Parathyroid adenoma (tissue), 2 donors: ENCODE data around the gene PTGES3L.

ENCODE experiments used
- H2AFZ ChIP-seq: fragments of 300-600 bp; sonication (generic); one replicate; pipeline ENCODE4 v1.7.0; 2017; ENCODE audit warnings: antibody characterized with exemption, mild to moderate bottlenecking
- H3K27ac ChIP-seq: fragments of 300-600 bp; sonication (generic); one replicate; pipeline ENCODE4 v1.7.0; 2017
- H3K27me3 ChIP-seq: fragments of 300-600 bp; sonication (generic); one replicate; pipeline ENCODE4 v1.7.0; 2017; ENCODE audit warnings: low read length; ENCODE audit not compliant: control insufficient read depth, insufficient read depth
- H3K36me3 ChIP-seq: fragments of 300-600 bp; sonication (generic); one replicate; pipeline ENCODE4 v1.7.0; 2017; ENCODE audit warnings: low read length; ENCODE audit not compliant: control insufficient read depth, insufficient read depth
- H3K4me1 ChIP-seq: fragments of 300-600 bp; sonication (generic); one replicate; pipeline ENCODE4 v1.7.0; 2017; ENCODE audit warnings: control low read depth
- H3K4me2 ChIP-seq: fragments of 300-600 bp; sonication (generic); one replicate; pipeline ENCODE4 v1.7.0; 2017; ENCODE audit warnings: low read length
- H3K4me3 ChIP-seq: fragments of 300-600 bp; sonication (generic); one replicate; pipeline ENCODE4 v1.7.0; 2017; ENCODE audit warnings: low read depth, low read length
- H3K79me2 ChIP-seq: fragments of 300-600 bp; sonication (generic); one replicate; pipeline ENCODE4 v1.7.0; 2017; ENCODE audit warnings: control low read depth
- H3K9ac ChIP-seq: fragments of 300-600 bp; sonication (generic); one replicate; pipeline ENCODE4 v1.7.0; 2017; ENCODE audit warnings: mild to moderate bottlenecking
- H3K9me3 ChIP-seq: fragments of 300-600 bp; sonication (generic); one replicate; pipeline ENCODE4 v1.7.0; 2017; ENCODE audit warnings: low read length; ENCODE audit not compliant: control insufficient read depth
- TF ChIP-seq, protein P1 (sequence below): fragments of 300-600 bp; sonication (generic); IDR thresholded peaks from one replicate; pipeline ENCODE4 v1.7.0; 2017; ENCODE audit warnings: antibody characterized with exemption, mild to moderate bottlenecking
- donor health status: primary hyperparathyroidism.

Gene PTGES3L

GRCh38 chr17:43025766-43026537 is 46.1 kb upstream of the PTGES3L start:
- Histone ChIP-seq H3K79me2 (no peaks in the 10 kb centered on the region), H3K36me3 (no peaks in the 10 kb centered on the region), H3K27me3 (no peaks in the 10 kb centered on the region), H3K9me3 (no peaks in the 10 kb centered on the region), H3K9ac (no peak overlapping the region), H3K4me2 (no peak overlapping the region), H3K4me1 (no peaks in the 10 kb centered on the region), H3K4me3 (peak overlapping the region; percentile 46), H3K27ac (no peak overlapping the region), H2AFZ (peak overlapping the region; percentile 95)
- TF ChIP-seq, protein P1, sequence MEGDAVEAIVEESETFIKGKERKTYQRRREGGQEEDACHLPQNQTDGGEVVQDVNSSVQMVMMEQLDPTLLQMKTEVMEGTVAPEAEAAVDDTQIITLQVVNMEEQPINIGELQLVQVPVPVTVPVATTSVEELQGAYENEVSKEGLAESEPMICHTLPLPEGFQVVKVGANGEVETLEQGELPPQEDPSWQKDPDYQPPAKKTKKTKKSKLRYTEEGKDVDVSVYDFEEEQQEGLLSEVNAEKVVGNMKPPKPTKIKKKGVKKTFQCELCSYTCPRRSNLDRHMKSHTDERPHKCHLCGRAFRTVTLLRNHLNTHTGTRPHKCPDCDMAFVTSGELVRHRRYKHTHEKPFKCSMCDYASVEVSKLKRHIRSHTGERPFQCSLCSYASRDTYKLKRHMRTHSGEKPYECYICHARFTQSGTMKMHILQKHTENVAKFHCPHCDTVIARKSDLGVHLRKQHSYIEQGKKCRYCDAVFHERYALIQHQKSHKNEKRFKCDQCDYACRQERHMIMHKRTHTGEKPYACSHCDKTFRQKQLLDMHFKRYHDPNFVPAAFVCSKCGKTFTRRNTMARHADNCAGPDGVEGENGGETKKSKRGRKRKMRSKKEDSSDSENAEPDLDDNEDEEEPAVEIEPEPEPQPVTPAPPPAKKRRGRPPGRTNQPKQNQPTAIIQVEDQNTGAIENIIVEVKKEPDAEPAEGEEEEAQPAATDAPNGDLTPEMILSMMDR: no peak

- Histone ChIP-seq H3K4me3 (peak overlapping the region; percentile 46), H3K9me3 (no peaks in the 10 kb centered on the region), H3K4me1 (no peaks in the 10 kb centered on the region), H3K36me3 (no peaks in the 10 kb centered on the region), H3K27ac (peak overlapping the region; percentile 15), H3K9ac (no peak overlapping the region), H3K79me2 (no peaks in the 10 kb centered on the region), H3K27me3 (no peaks in the 10 kb centered on the region), H2AFZ (peak overlapping the region; percentile 95), H3K4me2 (peak overlapping the region; percentile 66)
- TF ChIP-seq, protein P1: no peak
Measured at GRCh38 chr17:43025290-43025657, 45.4 kb upstream of the PTGES3L start.

GRCh38 chr17:43024407-43025289 is 44.8 kb upstream of the PTGES3L start, which contains the start of gene RND2:
Gene RND2 (plus strand): TSS chr17:43025231. CDS start chr17:43025348, 117 bp downstream.
- peak within 1 kb of the TSS; percentile 99 for H3K4me2 ChIP-seq
- H3K27me3 ChIP-seq: no peaks in the 10 kb centered on the region
- peak within 1 kb of the TSS; percentile 83 for H3K4me3 ChIP-seq
- no peaks in the 10 kb centered on the region for H3K4me1 ChIP-seq
- no peaks in the 10 kb centered on the region for H3K36me3 ChIP-seq
- peak within 1 kb of the TSS; percentile 95 for H2AFZ ChIP-seq
- peak within 1 kb of the TSS; percentile 73 for H3K27ac ChIP-seq
- H3K79me2 ChIP-seq: no peaks in the 10 kb centered on the region
- no peaks in the 10 kb centered on the region for H3K9me3 ChIP-seq
- H3K9ac ChIP-seq: no peak within 1 kb of the TSS
- TF ChIP-seq, protein P1: peak; percentile 82

DNA sequence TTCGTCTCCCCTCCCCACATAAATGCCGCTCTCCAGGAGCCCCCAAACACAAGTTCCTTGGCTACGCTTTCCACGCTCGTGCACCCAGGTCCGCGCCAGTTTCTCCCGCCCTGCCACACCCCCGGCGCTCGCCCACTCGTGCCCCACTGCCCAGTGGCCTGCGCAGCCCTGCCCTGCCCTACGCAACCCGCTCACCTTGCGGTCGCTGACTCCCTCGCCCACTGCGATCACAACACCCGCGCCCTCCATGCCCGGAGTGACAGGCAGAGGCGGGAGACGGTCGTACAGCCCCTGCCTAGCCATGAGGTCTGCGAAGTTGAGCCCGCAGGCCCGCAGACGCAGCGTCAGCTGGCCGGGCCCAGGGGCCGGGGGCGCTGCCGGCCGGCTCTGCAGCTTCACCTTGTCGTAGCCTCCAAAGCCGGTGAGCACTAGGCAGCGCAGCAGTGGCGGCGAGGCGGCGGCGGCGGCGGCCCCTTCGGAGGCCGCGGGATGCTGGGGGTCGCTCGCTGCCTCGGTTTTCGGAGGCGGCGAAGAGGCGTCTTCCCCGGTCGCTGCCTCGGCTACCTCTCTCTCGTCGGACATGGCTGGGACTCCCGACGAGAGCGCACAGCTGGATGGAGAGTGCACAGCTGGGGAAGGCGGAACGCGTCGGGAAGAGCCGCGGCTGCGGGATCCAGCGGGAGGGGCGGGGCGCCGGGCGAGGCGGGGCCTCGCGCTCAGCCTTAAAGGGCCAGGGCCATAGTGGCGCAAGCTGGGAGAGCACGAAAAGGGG is 42.0 kb upstream of the PTGES3L start, which contains the start of gene VAT1:
Gene VAT1 (minus strand): TSS at position 645 of the 772 bp plus-strand sequence. CDS start 63 bp downstream, at position 582.
- peak within 1 kb of the TSS; percentile 76 for H3K4me2 ChIP-seq
- H3K9ac ChIP-seq: peak within 1 kb of the TSS; percentile 12
- peak within 1 kb of the TSS; percentile 74 for H3K27ac ChIP-seq
- H3K79me2 ChIP-seq: no peaks in the 10 kb centered on the region
- peak within 1 kb of the TSS; percentile 83 for H2AFZ ChIP-seq
- H3K36me3 ChIP-seq: no peaks in the 10 kb centered on the region
- peak within 1 kb of the TSS; percentile 95 for H3K4me3 ChIP-seq
- TF ChIP-seq, protein P1: no peak
- H3K9me3 ChIP-seq: no peaks in the 10 kb centered on the region
- H3K4me1 ChIP-seq: peaks cover 3% of the 10 kb centered on the region
- no peaks in the 10 kb centered on the region for H3K27me3 ChIP-seq
